GM19035 (cell line): ENCODE measurements around the gene ROM1.
"Not testable (repeated sequence)": the region's sequence is repeated elsewhere in the genome, so short reads cannot be mapped to it uniquely, and the experiment has no call there.

ENCODE experiments used
- ATAC-seq: cut with Tn5 transposase; IDR thresholded peaks from one replicate; pipeline ENCODE4 v1.9.1; 2021; ENCODE audit not compliant: unreplicated experiment

ROM1 gene

GRCh38 chr11:62585356-62585755 lies 27.7 kb upstream of the ROM1 start:
- ATAC-seq, result not testable (repeated sequence)

- ATAC-seq, result no peak
Observed at GRCh38 chr11:62588966-62589637, 24.0 kb upstream of the ROM1 start.

DNA sequence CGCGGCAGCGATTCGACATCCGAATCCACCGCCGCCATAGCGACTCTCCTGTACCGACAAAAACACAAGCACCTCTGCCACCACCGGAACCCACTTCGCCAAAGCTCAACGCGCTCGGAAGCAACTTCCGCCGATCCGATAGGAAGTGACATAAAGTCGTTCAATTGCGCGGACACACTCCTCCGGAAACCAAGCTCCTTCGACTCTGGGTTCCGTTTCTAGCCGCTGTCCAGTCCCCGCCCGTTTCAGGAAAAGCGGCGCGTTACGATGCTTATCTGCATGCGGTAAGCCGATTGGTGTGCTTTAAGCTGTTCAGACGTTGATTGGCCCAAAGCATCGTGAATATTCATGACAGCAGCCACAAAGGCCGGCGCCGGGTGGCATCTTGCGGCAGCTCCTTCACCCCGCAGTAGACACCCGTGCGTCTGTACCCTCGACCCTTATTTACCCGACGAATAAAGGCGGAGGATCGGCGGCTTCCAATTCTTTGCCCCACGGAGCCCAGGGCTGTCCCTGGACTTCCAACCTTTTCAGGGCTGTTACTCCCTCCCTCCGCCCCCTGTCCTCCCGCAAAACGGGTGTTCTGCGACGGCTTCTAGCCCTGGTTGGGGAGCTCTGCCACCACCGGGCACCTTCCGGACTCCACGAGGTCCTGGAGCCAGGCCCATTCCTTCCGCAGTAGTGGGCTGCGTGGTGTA lies 21.5 kb upstream of the ROM1 start, which contains the start of gene TUT1:
TSS of gene TUT1 (minus strand) at position 76 of the 698 bp plus-strand sequence. CDS start at position 38, 38 bp downstream.
- peak; percentile 91 for ATAC-seq

DNA sequence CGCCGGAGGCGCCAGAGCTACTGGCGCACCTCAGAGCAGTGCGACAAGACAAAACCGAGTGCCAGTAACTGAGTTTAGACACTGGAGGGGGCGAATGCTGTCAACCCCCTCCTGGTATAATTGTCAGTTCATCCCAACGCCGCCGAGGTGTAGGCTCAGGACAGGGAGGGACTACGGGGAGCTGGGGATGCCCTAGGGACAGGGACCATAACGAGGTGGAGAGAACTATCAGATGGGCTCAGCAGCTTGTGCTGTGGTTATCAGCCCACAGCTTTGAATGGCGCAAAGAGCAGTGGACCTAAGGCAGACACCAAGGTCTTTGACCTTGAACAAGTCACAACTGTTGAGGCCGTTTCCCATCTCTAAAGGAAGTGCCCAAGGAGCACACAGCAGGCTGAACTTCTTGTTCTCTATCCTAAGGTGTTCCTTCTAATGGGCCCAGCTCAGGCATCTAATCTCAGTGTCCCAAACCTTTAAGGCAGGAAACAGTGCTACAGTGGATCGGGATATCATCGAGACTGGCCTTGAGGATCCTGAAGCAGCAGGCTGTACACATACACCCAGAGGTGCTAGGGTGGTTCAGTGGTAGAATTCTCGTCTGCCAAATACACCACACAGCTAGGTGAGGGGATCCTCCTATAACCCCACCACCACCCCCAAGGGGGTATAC lies 20.8 kb upstream of the ROM1 start:
- ATAC-seq, result peak; percentile 0

- no peak for ATAC-seq
Observed at GRCh38 chr11:62592989-62593421, 20.1 kb upstream of the ROM1 start.

DNA sequence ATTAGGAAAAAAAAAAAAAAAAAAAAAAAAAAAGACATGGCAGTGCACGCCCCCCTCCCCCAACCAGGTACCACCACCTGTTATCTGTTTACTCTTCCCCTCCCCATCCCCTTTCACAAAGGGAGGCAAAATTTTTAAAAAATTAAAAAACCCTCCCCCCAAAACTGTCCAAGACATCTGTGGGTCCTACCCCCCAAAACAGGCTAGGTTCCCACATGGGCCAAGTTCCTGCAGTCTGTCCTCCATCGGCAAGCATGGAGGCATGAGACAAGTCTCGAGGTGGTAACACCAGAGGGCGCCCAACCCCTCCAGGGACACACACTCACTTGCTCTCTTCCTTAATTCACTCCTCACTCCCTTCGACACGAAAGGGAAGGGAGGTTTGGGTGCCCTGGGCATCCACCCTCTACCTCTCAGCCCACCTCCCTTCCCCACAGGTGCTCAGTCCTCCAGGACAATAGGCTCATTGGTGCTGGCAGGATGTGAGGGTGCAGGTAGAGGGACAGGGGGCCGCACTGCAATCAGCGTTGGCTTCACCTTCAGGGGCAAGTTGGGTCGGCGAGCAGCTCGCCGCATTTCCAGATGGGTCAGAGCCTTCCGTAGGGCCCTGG lies 19.5 kb upstream of the ROM1 start:
- no peak for ATAC-seq

DNA sequence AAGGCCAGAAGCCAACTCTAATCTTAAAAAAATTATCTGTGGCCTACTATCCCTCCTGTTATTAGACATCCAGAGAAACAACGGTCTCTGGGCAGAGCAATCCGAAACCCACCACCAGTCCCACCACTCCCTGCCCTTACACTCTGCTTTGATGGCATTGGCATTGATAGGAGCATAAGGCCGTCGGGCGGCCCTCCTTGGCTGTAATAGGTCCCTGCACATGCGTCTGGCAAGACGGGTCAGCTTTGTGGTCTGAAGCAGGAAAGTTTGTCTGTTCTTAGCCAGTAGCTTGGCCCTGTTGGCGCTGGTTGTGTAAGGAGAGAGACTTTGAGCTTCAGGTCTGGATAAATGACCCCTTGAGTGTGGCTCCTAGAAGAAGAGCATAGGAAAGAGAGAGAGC lies 17.9 kb upstream of the ROM1 start:
- no peak for ATAC-seq

DNA sequence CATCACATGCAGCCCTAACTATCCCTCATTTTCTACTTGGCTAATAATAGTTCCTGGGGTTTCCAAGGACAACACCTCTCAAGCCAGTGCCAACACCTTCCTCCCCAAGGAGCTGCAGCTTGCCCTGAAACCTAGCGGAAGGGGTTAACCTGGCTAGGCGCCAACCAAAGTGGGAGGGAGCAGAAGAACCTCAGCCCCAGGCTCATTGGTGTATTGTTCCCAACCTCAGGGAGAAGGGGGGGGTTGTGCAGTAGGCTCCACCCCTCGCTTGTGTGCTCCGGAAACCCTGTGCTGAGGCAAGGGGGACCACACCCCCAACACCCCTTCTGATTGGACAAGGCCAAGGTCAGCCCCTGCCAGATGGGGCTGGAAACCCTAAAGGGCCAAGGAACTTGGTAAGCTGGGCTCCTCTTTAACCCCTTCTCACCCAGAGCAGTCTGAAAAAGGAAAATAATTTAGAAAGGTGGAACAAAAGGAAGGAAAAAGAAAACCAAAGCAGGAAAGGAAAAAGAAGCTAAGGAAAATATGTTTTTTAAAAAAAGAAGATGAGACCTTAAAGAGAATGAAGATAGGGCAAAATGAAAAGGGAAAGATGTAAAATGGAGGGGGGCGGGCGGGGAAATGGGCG lies 13.9 kb upstream of the ROM1 start:
- ATAC-seq, result peak; percentile 54

- ATAC-seq, result no peak
Observed at GRCh38 chr11:62599901-62600300, 13.2 kb upstream of the ROM1 start.

GRCh38 chr11:62600367-62601121 lies 12.5 kb upstream of the ROM1 start:
- no peak for ATAC-seq

GRCh38 chr11:62601122-62601371 lies 12.0 kb upstream of the ROM1 start:
- ATAC-seq, result no peak

GRCh38 chr11:62601372-62602140 lies 11.5 kb upstream of the ROM1 start, which contains the start of gene MTA2:
MTA2 (minus strand) TSS chr11:62601865; CDS start chr11:62601450, 415 bp downstream.
- peak; percentile 80 for ATAC-seq

- ATAC-seq, result no peak
Observed at GRCh38 chr11:62602141-62603071, 10.7 kb upstream of the ROM1 start.

GRCh38 chr11:62603072-62603408 lies 10.0 kb upstream of the ROM1 start:
- no peak for ATAC-seq

DNA sequence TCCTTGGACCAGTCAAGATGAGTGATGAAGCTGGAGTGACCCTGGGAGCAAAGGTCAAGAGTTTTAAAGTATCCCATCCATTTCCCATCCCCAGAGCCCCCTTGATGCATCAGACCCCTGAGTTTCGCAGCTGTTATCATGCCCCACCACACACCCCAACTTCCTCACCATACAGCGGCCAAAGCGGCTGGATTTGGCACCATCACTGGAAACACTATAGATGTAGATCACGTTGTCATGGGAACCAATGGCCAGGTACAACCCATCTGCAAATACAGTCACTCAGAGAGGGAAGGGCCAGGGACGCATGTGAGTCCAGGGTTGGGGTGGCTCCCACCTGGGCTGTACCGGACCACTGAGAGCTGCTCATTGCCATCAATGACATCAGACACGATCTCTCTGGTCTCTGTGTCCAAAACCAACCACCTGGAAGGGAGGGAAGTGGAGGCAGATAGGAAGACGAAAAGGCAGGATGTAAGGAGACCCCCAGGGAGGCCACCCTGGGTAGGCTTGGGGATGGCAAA lies 9.2 kb upstream of the ROM1 start:
- no peak for ATAC-seq

- ATAC-seq, result no peak
Observed at GRCh38 chr11:62604460-62605120, 8.5 kb upstream of the ROM1 start.

- no peak for ATAC-seq
Observed at GRCh38 chr11:62605467-62605866, 7.6 kb upstream of the ROM1 start.

DNA sequence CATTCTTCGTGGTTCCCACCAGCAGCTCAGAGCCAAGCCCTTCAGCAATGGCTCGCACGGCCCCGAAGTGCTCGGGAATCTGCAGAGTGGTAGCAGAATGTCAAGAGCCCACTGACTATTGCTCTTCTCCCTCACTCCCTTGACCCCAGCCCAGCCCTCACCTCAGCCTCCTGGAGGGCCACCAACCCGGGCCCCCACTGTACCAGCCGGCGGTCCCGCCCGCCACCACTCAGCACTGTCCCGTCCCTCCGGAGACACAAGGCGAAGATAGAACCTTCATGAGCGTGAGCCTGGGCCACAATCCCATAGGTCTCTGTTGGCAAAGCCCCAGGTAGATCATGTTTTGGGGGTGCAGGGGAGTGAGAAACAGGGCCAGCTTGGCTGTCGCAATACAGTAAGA lies 7.2 kb upstream of the ROM1 start:
- ATAC-seq, result no peak
